Endodermal cell (in vitro differentiated cells): ENCODE results near the gene IQCM. TPM values are rescaled to one million over a fixed set of nuclear protein-coding genes. Genes with fewer than 3 reads are reported as not detected.

ENCODE experiments used
- DNase-seq: peaks from one replicate; pipeline ENCODE4 v3.0.0-alpha.2; 2017
- H3K27ac ChIP-seq: 2 replicates; pipeline ENCODE4 v1.5.1; 2013; ENCODE audit warnings: mild to moderate bottlenecking, low read depth, low read length, moderate library complexity
- H3K27me3 ChIP-seq: 2 replicates; pipeline ENCODE4 v1.6.1; 2013; ENCODE audit warnings: mild to moderate bottlenecking, low read length, moderate library complexity; ENCODE audit not compliant: insufficient read depth, control insufficient read depth, poor library complexity, severe bottlenecking
- H3K36me3 ChIP-seq: 2 replicates; pipeline ENCODE4 v1.7.0; 2013; ENCODE audit warnings: mild to moderate bottlenecking, low read length, moderate library complexity; ENCODE audit not compliant: control insufficient read depth, insufficient read depth
- H3K4me1 ChIP-seq: one replicate; pipeline ENCODE4 v1.7.0; 2013; ENCODE audit warnings: low read length; ENCODE audit not compliant: control insufficient read depth, insufficient read depth
- H3K4me3 ChIP-seq: 2 replicates; pipeline ENCODE4 v1.5.1; 2013; ENCODE audit warnings: mild to moderate bottlenecking, low read length, moderate library complexity
- H3K9ac ChIP-seq: 2 replicates; pipeline ENCODE4 v1.6.1; 2013; ENCODE audit warnings: mild to moderate bottlenecking, low read length, moderate library complexity; ENCODE audit not compliant: poor library complexity, severe bottlenecking; ENCODE audit errors: extremely low read depth
- H3K9me3 ChIP-seq: 2 replicates; pipeline ENCODE4 v1.6.1; 2013; ENCODE audit warnings: mild to moderate bottlenecking, low read length, moderate library complexity; ENCODE audit not compliant: control insufficient read depth
- H3K27ac Mint-ChIP-seq: 2 replicates; pipeline ENCODE4 v1.8.0; 2020; ENCODE audit warnings: mixed read lengths
- H3K27me3 Mint-ChIP-seq: 2 replicates; pipeline ENCODE4 v1.8.0; 2021; ENCODE audit warnings: mild to moderate bottlenecking, mixed read lengths; ENCODE audit not compliant: insufficient read depth
- H3K36me3 Mint-ChIP-seq: 2 replicates; pipeline ENCODE4 v1.8.0; 2020; ENCODE audit warnings: low read depth, mixed read lengths
- H3K4me1 Mint-ChIP-seq: 2 replicates; pipeline ENCODE4 v1.8.0; 2020; ENCODE audit warnings: mixed read lengths
- H3K4me3 Mint-ChIP-seq: 2 replicates; pipeline ENCODE4 v1.8.0; 2020; ENCODE audit warnings: mild to moderate bottlenecking, moderate library complexity, mixed read lengths
- H3K9me3 Mint-ChIP-seq: 2 replicates; pipeline ENCODE4 v1.8.0; 2020; ENCODE audit warnings: mild to moderate bottlenecking, mixed read lengths
- CTCF ChIP-seq: fragments of 200-600 bp; sonication (generic); conservative IDR thresholded peaks from 2 replicates; pipeline ENCODE4 v1.5.0; 2021; ENCODE audit warnings: antibody characterized with exemption, mild to moderate bottlenecking
- WGBS, 2 experiments: methylation state at CpG; one replicate each; pipeline versions ENCODE4 v1.1.5 to v1.1.7; 2013; ENCODE audit warnings: missing lambda C conversion rate in 2 of 2, mixed read lengths in 1 of 2; ENCODE audit not compliant: insufficient coverage in 1 of 2, insufficient read length in 1 of 2; 5-methylcytosine and 5-hydroxymethylcytosine counted together
- total RNA-seq, 2 donors: library from RNA; stranded (reverse); fragmentation: NEBNext Ultra II Directional in 1 of 2; extraction: Animal tissue kit (Norgen Biotek cat#: 25700) in 1 of 2; gene quantifications; 2 replicates in 1 of 2; 3 replicates in 1 of 2; pipeline ENCODE4 v1.2.1, GENCODE V29; 2021

The IQCM gene
- total RNA-seq, 2 donors from 2014 or later, result not detected

GRCh38 chr4:149404143-149404542 lies 411.5 kb downstream of the IQCM start:
- Histone ChIP-seq H3K36me3 (no peaks in the 10 kb centered on the region), H3K9me3 (no peaks in the 10 kb centered on the region), H3K9ac (no peak overlapping the region), H3K27me3 (no peaks in the 10 kb centered on the region), H3K4me1 (no peaks in the 10 kb centered on the region), H3K4me3 (no peak overlapping the region), H3K27ac (no peak overlapping the region)
- Mint-ChIP-seq H3K27me3 (no peaks in the 10 kb centered on the region), H3K4me1 (no peaks in the 10 kb centered on the region), H3K27ac (no peak overlapping the region), H3K4me3 (no peak overlapping the region), H3K9me3 (no peaks in the 10 kb centered on the region), H3K36me3 (no peaks in the 10 kb centered on the region)
- TF ChIP-seq CTCF, result no peak
- 83% methylated on average over 3 of the region's 3 CpGs; no CpG with 5 or more reads in 1 of the 2 experiments for WGBS, 2 experiments
- DNase-seq, result no peak

- Histone ChIP-seq H3K27ac (no peak overlapping the region), H3K4me1 (no peaks in the 10 kb centered on the region), H3K9me3 (no peaks in the 10 kb centered on the region), H3K27me3 (no peaks in the 10 kb centered on the region), H3K9ac (no peak overlapping the region), H3K4me3 (no peak overlapping the region), H3K36me3 (no peaks in the 10 kb centered on the region)
- no peak overlapping the region for H3K27ac Mint-ChIP-seq
- H3K36me3 Mint-ChIP-seq, result no peaks in the 10 kb centered on the region
- WGBS, 2 experiments, result 92 to 93% methylated on average over 2 of the region's 2 CpGs
- no peak for TF ChIP-seq CTCF
- no peak for DNase-seq
- no peaks in the 10 kb centered on the region for H3K4me1 Mint-ChIP-seq
- no peaks in the 10 kb centered on the region for H3K9me3 Mint-ChIP-seq
- H3K4me3 Mint-ChIP-seq, result no peak overlapping the region
- no peaks in the 10 kb centered on the region for H3K27me3 Mint-ChIP-seq
Observed at GRCh38 chr4:149403081-149403480, 412.6 kb downstream of the IQCM start.

GRCh38 chr4:149398993-149399392 lies 416.6 kb downstream of the IQCM start:
- H3K9me3 Mint-ChIP-seq, result no peaks in the 10 kb centered on the region
- H3K4me1 ChIP-seq, result no peaks in the 10 kb centered on the region
- no peak overlapping the region for H3K4me3 Mint-ChIP-seq
- H3K9ac ChIP-seq, result no peak overlapping the region
- no peaks in the 10 kb centered on the region for H3K27me3 Mint-ChIP-seq
- no peaks in the 10 kb centered on the region for H3K9me3 ChIP-seq
- H3K36me3 Mint-ChIP-seq, result no peaks in the 10 kb centered on the region
- H3K36me3 ChIP-seq, result no peaks in the 10 kb centered on the region
- no peak for DNase-seq
- no peak overlapping the region for H3K27ac Mint-ChIP-seq
- no peaks in the 10 kb centered on the region for H3K4me1 Mint-ChIP-seq
- no peak overlapping the region for H3K4me3 ChIP-seq
- TF ChIP-seq CTCF, result no peak
- no peaks in the 10 kb centered on the region for H3K27me3 ChIP-seq
- WGBS, 2 experiments, result 83% methylated on average over 3 of the region's 3 CpGs; no CpG with 5 or more reads in 1 of the 2 experiments
- no peak overlapping the region for H3K27ac ChIP-seq
